GM18508 (cell line): ENCODE data around the gene ADGRA1.

ENCODE experiments used
- ATAC-seq: cut with Tn5 transposase; IDR thresholded peaks from one replicate; pipeline ENCODE4 v1.9.1; 2021; ENCODE audit warnings: moderate number of reproducible peaks; ENCODE audit not compliant: insufficient read depth, unreplicated experiment

The ADGRA1 gene

DNA sequence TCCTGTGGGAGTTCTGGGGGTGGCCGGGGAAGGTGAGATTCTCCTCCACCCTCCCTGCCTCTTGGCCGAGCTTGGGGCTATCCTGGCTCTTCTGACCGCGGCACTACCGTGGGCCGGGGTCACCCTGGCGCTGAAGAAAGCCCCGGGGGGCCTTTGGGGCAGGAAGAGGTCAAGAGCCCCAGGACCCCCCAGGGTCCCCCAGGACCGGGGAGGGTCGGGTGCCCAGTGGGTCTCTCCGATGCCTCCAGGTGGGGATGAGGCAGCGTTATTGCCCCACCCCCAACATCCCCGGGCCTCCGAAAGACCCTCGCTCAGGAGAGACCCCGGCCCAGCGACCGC is 71.9 kb downstream of the ADGRA1 start:
- no peak for ATAC-seq

DNA sequence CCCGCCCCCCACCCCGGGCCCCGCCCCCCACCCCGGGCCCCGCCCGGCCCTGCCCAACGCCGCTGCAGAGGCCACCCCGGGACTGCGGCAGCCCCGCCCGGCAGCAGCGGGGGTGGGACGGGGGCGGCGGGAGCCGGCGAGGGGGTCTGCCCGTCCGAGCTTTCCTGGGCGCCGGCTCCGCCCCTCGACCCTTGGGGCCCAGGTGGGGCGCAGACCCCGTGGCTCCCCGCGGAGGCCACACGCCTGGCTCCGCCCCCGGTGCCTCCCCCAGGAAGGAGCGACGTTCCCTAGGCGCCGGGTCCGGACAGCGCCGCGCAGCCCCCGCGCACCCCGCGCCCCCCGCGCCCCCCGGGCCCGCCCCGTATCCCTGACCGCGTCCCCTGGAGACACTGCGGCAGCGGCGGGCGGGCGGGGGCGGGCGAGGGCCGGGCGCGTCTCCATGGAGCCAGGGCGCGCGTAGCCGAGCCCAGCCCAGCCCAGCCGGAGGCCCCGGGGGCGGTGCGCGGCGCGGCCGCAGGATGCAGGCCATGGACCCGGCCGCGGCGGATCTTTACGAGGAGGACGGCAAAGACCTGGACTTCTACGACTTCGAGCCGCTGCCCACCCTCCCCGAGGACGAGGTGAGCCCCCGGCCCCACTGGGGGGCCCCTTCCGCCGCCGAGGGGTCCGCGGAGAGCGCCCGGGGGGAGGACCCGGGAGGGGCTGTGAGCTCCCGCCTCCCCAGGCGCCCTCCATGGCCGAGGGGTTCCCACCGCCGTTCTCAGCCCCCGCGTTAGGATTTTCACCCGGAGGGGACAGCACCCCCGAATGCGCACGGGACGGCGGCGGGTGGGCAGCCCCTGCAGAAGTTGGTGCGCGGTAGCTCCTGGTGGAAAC is 72.5 kb downstream of the ADGRA1 start, which contains the start of gene KNDC1:
Gene KNDC1, plus strand, starts transcription at position 270 of the 876 bp plus-strand sequence. Its CDS starts 249 bp downstream, at position 519.
- ATAC-seq: no peak

DNA sequence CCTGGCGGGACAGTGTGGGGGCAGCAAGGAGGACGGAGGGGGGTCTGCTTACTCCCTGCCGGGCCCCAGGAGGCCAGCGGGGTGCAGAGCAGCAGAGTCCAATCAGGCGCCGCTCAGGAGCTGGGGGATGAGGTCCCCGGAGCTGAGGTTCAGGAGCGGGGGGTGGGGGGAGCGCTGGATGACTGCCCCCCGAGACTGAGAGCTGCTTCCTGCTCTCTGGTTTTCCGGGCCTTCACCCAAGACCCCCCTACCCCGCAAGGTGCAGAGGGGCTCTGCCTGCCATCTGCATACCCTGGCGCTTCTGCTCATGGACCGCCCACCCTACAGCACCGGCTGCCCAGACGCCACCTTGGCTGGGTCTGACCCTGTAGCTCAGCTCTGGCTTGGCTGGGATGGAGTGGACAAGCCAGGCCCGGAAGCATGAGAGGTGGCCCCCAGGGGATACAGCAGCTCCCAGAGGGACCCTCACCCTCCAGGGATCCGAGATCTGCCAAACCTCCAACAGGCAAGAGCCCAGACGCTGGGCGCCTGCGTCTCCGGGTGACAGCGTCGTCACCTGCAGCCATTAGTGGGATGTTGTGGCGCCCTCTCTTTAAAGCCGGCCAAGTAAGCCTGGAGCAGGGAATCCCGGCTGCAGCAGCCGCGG is 73.2 kb downstream of the ADGRA1 start:
- no peak for ATAC-seq

DNA sequence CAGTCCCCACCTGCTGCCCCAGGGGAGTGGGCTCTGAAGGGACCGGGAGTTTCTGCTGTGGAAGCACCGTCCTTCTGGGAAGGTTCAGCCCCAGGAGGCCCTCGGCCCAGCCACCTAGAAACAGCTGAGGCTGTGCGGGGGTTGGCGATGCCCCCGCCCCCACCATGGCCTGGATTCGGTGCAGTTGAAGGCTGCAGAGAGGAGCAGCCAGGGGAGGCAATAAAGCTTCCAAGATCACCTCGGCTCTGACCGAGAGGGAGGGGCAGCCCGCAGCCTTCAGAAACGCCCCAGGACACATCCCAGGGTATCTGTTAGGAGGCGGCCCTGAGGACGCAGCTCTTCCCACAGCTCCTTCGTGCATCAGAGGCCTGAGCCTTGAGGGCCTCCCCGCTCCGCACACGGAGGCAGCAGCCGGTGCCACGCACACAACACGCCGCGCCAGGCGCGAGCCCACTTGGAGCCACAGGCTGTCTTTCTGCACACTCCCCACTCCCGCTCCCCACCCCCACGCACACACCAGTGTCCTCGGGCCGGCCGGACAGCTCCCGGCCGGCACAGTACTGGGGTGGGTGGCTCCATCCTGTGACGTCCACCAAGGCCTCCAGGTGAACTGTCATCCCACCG is 73.9 kb downstream of the ADGRA1 start:
- ATAC-seq: no peak

DNA sequence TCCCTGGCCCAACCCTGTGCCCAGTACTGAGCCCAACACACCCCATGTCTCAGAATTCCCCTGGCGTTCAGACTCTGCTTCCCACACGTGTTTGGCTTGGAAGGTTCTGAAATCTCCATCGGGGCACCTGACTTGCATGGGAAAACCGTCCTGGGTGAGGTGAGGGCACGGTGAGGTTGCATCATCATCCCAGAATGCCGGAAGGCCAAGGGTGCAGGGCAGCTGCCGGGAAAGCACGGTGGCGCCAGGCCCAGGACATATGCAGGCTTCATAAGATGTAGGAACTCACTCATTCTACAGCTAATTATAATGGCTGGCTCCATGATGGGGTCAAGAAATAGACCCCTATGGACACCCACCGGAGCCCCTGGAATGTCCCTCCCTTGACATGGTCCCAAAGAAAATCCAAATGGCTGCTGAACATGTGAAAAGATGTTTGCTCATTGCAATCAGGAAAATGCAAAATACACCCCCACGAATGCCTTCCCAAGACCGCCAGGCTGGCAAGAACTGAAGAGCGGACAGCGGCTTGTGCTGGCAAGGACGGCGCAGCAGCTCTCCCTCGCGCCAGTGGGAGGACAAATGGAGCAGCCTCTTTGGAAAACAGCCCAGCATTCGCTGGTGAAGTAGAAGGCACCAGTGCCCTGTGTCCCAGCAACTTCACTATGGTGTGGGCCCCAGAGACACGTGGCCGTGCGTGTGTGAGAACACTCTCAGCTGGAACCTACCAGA is 74.6 kb downstream of the ADGRA1 start:
- no peak for ATAC-seq

DNA sequence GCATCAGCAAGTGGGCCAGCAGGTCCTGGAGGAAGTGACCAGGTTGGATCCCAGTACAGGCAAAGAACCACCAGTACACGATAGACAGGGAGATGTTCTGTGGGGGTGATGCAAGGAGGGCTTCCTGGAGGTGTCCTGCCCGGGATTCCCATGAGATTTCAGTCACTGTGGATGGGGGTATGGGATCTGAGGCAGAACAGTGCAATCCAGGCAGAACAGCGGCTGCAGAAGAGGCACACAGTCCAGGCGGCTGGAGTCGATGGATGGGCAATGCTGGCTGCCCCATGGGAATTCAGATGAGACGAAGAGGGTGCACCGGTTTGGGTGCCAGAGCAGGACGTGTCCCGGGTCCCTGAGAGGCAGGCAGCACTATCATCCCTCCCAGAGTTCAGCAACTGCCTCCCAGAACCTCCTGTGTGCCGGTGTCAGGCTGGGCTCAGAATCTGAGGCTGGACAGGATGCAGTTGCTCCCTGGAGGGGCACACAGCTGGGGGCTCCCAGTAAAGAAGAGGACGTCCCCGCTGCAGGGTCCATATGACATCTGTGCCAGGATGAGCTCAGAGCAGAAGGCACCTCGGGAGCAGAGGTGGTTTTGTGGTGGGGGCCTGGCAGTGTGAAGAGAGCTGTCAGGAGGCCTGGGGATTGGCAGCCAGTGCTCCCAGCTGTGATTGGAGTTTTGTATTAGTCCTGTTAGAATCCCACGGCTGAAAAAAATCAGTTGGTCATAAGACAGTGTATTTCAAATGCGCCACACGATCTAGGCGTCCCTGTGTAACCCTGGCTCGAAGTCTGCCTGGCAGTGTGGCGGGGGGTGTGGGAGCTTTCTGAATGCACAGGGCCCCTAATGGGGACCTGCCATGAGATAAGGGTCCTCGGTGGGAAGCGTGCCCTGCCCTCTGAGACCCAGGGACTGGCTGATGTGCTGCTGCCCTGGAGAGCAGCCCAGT is 75.5 kb downstream of the ADGRA1 start:
- ATAC-seq: no peak

DNA sequence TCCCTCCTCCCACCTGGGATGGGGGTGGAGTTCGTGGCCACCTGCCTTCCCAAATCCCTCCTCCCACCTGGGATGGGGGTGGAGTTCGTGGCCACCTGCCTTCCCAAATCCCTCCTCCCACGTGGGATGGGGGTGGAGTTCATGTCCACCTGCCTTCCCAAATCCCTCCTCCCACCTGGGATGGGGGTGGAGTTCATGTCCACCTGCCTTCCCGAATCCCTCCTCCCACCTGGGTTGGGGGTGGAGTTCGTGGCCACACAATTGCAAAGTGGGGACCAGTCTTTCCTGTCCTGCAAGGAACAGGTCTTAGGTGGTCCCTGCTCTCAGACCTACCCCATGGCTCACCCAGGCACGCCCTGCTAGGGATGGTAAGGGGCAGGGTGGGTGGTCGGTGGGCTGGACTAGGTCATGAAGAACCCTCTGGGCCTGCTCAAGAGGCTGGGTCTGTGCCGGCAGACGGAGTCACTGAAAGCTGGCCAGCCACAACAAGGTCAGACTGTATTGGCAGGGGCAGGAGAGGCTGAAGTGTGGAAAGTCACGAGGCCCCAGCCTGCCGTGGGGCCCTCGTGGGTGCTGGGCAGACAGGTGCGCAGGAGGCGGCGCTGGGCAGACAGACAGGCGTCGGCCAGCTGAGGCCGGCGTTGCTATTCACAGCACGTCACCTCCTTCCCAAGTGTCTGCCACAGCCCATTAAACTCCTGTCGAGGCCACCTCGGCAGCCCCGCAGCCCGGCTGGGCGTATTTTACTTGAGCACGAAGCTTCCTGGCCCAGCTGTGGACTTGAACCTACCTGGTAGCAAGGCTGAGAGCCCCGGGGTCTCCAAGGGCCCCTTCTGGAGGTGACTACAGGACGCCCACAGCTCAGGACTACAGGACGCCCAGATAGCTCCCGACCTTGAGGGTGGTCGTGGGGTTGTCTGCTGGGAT is 76.4 kb downstream of the ADGRA1 start:
- ATAC-seq: no peak

DNA sequence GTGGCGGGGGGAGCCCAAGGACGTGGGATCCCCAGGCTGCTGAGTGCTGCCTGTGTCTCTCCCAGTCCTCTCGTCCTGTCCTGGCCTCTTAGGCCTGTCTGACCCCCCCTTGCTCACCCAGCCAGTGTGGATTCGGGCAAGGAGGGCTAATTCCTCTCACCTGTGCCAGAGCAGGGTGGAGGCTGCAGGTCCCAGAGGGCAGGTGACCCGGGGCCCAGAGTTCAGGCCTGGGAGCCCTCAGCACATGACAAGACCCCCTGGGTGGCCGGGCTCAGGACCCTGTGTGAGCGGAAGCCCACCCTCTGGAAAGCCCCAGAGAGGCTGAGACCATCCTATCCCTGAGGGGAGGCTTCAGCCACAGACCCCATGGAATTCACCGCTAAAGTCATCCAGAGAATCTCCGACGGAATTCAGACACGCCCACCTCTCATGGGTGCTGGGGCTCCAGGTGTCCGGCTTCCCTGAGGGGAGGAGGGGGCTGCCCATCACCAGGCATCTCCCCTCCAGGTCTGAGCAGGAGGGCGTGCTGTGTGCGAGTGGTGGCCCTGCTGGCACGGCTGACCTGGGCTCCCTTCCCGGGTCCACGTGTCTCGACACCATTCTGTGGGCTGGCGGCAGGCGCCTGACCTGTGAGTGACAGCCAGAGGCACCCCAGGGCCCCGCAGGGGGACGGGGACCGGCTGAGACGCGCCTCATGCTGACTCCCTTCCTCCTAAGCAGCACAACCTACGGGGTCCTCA is 77.3 kb downstream of the ADGRA1 start:
- no peak for ATAC-seq

DNA sequence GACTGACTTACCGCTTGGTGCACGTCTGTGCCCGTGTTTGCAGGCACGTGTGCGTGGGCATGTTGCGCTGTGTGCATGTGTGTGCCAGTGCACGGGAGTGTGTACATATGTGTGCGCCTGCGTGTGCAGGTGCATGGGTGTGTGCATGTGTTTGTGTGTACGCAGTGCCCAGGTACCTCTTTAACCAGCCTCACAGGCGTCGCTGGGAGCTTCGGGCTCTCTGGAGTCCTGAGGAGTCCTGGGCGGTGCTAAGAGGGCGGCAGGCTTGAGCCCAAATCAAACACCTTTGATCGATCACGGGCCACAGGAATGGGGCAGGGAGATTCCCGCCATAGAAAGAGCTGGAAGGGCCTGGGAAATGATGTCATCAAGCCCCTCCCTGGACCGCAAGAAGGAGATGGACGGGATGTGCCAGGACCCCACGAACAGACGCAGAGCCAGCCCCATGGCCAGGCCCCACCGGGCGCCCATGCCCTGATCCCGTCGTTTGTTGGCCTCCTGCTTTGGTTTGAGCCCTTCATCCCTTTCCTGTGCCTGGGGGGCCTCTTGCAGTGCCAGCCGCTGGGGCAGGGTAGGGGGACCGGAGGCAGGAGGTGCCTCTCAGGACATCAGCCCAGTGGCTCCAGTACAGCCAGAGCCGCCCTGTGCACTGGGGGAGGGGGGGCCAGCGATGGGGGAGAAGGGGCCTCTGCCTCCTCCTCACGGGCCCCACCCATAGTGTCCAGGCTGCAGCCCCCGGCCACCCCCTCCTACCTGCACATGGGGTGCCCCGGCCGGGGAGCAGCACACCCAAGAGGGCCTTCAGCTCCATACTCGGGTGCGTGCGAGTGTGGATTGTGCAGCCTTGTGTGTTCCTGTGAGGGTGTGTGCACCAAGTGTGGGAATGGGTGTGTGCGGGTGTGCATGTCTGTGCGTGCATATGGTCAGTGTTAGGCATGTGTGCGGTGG is 78.1 kb downstream of the ADGRA1 start:
- ATAC-seq: no peak

DNA sequence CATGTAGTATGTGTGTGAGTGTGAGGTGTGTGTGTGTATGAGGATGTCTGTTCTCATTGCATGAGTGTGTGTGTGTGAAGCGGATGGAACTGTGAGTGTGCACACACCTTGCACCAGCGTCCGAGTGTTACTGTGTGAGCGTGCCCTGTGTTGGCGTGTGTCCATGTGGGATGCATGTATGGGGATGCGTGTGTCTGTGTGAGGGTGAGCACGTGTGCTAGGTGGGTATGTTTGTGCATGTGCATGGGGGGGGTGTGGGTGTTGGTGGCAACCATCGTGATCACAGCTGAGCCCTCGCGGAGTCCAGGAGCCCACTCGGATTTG is 78.7 kb downstream of the ADGRA1 start:
- no peak for ATAC-seq

DNA sequence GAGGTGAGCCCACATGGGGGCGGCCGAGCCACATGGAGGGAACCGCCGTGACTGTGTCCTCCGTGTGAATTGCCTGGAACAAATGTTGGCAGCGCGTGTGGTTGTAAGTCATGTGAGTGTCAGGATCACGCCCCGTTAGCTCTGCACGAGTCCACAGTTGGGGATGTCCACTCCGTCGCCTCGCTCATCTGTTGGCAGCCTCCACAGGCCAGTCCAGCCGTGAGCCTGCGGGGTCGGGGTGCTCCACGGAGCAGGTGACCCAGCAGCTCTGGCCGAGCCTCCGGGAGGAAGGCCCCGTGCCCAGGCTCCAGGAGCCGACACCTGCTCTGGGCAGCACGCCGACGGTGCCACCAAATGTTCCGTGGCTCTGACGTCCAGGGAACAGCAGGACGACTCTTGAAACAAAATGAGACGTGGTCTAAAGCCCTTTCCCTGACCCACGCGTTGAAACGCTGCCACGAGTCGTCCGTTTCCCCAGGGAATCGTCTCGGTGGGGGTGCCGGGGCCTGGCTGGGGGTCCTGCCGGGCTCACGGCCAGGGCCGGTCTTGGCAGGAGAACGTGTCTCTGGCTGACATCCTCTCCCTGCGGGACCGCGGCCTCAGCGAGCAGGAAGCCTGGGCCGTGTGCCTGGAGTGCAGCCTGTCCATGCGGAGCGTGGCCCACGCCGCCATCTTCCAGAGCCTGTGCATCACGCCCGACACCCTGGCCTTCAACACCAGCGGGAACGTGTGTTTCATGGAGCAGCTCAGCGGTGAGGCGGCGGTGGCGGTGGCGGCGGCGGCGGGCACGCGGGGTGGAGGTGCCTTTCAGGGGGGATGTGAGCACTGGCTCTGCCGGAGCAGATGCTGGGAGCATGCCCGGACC is 79.3 kb downstream of the ADGRA1 start:
- no peak for ATAC-seq

DNA sequence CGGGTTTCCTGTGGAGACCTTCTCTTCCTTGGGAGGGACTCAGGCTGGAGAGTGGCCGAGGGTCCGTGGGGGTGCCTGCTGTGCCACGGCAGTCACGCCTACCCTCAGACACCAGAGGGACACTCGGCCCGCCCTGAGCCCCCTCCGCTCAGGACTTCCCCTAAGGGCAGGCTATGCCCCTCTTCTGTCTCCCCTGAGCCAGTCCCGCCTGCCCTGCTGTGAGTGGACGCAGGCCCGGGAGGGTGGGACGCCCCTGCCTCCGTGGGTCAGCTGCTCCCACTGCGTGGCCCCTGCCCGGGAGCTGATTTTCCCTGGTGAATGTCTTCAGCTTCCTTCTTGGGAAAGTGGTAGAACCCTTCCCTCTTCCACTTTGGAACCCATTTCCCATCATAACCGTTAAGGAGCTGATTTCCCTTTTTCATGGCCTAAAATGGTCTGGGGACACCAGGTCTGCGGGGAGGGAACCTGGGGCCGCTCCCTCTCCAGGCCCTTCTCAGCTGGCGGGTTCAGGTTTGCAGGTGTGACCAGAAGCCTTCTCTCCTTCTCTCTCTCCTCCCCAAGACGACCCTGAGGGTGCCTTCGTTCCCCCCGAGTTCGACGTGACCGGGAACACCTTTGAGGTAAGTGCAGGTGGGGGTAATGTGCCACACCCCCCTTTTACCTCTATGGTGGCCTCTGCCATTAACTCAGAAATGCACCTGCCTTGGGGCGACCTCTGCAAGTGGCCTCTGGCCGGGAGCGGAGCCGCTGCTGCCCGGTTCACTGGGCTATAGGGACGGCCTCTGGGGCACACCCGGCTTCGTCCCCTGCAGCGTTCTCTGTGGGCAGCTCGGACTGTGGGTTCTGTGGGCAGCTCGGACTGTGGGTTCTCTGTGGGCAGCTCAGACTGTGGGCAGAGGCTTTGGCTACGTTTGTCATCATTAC is 80.2 kb downstream of the ADGRA1 start:
- no peak for ATAC-seq

DNA sequence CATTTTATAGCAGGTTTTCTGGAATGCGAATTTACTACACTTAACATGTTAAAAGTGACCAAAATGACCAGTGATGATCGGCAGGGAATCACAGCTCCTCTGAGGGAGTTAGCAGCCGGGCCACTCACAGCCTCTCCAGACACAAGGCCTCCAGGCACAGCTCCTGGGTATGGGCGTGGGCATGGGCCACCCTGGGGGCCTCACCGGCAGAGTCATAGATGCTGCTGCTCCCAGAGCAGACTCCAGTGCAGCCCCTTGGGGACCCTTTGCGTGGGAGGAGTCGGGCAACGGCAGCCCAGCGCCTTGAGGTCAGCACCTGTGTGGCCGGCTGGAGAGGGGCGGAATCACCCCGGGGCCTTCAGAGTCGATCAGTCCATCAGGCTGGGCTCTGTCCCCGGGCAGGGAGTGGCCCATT is 80.9 kb downstream of the ADGRA1 start:
- ATAC-seq: no peak

DNA sequence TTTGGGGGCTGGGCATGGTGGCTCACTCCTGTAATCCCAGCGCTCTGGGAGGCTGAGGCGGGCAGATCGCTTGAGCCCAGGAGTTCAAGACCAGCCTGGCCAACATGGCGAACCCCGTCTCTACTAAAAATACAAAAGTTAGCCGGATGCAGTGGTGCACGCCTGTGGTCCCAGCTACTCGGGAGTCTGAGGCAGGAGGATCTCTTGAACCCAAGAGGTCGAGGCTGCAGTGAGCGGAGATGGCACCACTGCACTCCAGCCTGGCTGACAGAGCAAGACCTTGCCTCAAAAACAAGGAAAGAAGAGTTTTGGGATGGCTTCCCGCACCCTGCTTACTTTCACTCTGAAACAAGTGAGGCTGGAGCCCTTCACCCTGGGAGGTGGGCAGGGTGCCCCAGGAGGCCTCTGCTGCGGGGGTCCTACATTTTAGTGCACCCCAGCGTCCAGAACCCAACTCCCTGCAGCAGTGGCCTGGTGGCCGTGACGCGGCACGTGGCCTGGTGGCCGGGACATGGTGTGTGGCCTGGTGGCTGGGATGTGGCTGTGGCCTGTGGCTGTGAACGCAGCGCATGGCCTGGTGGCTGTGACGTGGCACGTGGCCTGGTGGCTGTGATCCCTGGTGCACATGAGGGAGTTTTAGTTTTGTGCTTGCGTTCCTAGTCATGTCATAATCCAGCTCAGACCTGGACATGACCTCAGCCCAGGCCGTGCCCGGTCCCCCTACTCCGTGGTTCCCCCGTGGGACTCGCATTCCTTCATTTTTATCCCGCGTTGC is 81.6 kb downstream of the ADGRA1 start:
- ATAC-seq: no peak
